ENCODE data around the gene OCA2.

Gene OCA2

GRCh38 chr15:28037969-28038590 lies 61.0 kb downstream of the OCA2 start:
- DNase-seq (ENCODE audit: extremely low read depth, low read depth) = no peak
- H3K4me3 ChIP-seq (replicated peaks; ENCODE audit: low read depth, low read length) = no peak overlapping the region
- TF ChIP-seq, protein P1, sequence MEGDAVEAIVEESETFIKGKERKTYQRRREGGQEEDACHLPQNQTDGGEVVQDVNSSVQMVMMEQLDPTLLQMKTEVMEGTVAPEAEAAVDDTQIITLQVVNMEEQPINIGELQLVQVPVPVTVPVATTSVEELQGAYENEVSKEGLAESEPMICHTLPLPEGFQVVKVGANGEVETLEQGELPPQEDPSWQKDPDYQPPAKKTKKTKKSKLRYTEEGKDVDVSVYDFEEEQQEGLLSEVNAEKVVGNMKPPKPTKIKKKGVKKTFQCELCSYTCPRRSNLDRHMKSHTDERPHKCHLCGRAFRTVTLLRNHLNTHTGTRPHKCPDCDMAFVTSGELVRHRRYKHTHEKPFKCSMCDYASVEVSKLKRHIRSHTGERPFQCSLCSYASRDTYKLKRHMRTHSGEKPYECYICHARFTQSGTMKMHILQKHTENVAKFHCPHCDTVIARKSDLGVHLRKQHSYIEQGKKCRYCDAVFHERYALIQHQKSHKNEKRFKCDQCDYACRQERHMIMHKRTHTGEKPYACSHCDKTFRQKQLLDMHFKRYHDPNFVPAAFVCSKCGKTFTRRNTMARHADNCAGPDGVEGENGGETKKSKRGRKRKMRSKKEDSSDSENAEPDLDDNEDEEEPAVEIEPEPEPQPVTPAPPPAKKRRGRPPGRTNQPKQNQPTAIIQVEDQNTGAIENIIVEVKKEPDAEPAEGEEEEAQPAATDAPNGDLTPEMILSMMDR (IDR thresholded peaks at IDR 0.05; ENCODE audit: low read depth, low read length, missing control alignments) = no peak

DNA sequence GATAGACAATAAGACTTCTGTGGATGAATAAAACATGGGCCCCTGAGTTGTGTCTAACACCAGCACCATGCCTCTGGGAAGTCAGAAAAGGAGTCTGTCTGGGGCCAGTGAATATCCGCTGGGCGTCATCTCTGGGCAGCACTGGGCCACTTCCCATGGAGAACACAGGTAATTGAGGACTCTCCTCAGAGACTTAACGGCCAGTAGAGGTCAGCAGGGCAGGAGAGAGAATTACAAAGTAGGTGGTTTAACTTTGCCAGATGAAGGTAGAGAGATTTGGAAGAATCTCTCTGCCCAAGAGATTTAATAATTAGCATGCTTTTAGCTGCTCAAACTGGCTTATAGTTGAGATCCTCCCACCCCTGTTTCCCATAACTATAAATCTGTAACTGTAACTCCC lies 65.7 kb downstream of the OCA2 start:
- TF ChIP-seq, protein P1 (IDR thresholded peaks at IDR 0.05; ENCODE audit: low read depth, low read length, missing control alignments) = no peak
- DNase-seq (ENCODE audit: extremely low read depth, low read depth) = no peak
- H3K4me3 ChIP-seq (replicated peaks; ENCODE audit: low read depth, low read length) = no peak overlapping the region

DNA sequence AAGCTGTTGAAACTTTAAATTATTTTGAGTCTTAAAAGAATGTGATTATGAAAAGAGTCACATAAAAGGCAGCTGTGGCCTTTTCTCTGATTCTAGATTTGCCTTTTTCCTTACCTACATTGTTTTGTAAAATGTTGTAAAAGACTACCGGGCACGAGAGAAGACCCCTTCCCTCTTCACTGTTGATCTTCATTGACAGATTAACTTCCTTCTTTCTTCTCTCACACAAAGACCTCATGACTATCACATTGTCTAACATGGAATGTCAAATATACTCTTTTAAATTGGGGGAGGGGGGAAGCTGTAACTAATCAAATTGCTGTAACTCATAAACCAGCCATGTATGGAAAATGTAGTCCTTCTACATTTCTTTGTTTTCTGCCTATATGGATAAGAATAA lies 68.3 kb downstream of the OCA2 start:
- no peak for DNase-seq (ENCODE audit: extremely low read depth, low read depth)
- no peak overlapping the region for H3K4me3 ChIP-seq (replicated peaks; ENCODE audit: low read depth, low read length)
- TF ChIP-seq, protein P1 (IDR thresholded peaks at IDR 0.05; ENCODE audit: low read depth, low read length, missing control alignments) = no peak

DNA sequence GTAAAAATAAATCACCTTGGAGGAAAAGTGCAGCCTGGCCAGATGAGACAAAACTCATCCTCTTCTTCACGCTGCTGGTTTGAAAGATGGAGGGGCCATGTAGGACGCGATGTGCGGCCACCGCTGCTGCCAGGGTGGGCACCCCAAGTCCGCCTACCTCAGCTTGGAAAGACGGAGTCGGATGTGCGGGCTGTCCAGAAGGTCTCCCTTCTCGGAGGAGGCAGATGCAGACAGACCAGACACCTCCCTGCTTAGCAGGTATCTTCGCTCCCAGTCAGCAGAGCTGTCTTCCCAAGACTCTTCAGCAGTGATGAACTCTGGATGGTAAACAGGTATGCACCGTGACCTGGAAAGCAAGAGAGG lies 71.4 kb downstream of the OCA2 start:
- TF ChIP-seq, protein P1 (IDR thresholded peaks at IDR 0.05; ENCODE audit: low read depth, low read length, missing control alignments) = no peak
- H3K4me3 ChIP-seq (replicated peaks; ENCODE audit: low read depth, low read length) = no peak overlapping the region
- no peak for DNase-seq (ENCODE audit: extremely low read depth, low read depth)

DNA sequence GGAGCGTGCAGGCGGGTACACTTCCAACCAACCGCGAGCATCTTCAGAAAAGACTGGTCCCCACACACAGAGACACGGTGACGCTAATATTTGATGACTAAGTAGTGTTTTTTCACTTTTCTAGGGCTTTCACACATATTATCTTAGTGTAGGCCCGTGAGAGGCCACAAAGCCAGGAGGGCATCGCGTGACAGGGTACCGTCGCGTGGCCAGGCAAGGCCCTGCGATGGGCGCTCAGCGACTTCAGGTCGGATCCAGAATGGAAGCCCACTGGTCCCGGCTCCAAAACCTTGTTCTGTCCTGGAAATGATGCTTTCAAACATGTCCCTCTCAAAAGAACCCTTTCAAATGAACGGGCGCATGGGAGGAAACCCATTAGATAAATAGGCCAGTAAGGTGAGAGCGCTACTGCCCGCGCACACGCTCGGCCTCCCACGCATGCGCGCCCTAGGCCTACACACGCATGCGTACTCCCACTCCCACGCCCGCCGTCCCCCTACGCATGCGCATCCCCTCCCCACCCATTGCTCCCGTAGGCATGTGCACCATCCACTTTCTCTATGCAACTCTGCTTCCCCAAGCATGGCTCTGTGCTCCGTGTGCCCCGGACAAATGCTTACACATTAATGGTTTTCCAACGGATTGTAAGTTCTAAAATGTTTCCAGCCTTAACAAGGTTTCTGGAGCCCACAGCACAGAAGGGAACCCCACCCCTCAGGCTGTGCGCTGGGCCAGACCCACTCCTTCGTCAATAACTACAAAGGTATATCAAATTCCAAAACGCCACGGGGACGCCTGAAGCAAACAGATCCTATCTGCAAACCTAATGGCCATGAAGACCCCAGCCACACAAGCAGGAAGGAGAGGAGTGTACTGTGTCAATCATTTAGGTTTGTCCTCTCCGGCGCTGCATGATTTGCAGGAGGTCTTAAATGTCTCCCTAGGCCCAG lies 72.1 kb downstream of the OCA2 start:
- no peak overlapping the region for H3K4me3 ChIP-seq (replicated peaks; ENCODE audit: low read depth, low read length)
- TF ChIP-seq, protein P1 (IDR thresholded peaks at IDR 0.05; ENCODE audit: low read depth, low read length, missing control alignments) = no peak
- DNase-seq (ENCODE audit: extremely low read depth, low read depth) = no peak

- no peak for DNase-seq (ENCODE audit: extremely low read depth, low read depth)
- TF ChIP-seq, protein P1 (IDR thresholded peaks at IDR 0.05; ENCODE audit: low read depth, low read length, missing control alignments) = no peak
- H3K4me3 ChIP-seq (replicated peaks; ENCODE audit: low read depth, low read length) = no peak overlapping the region
Measured at GRCh38 chr15:28026221-28026620, 72.9 kb downstream of the OCA2 start.

All from HFF-Myc (cell line).